Measurements from ENCODE around the gene FZD4. TPM values are rescaled to one million over a fixed set of nuclear protein-coding genes. Genes with fewer than 3 reads are reported as not detected.

Gene FZD4
- total RNA-seq, 1 experiment from 2014 or later, result 0.35 TPM

GRCh38 chr11:86898689-86899088 lies 56.5 kb downstream of the FZD4 start:
- intact Hi-C loops (cut with micrococcal nuclease), result no loop called here
- H3K27me3 Mint-ChIP-seq (ENCODE audit: insufficient read depth, unreplicated experiment), result no peaks in the 10 kb centered on the region
- no peaks in the 10 kb centered on the region for H3K9me3 Mint-ChIP-seq (ENCODE audit: unreplicated experiment)
- CTCF ChIA-PET, result interaction anchor here (0.6 to 1.5 kb wide), 3 partner anchors 21 to 39 kb away, joined by 3 read pairs; no protein-coding TSS in a partner anchor
- no peak overlapping the region for H3K4me3 Mint-ChIP-seq (ENCODE audit: unreplicated experiment)
- H3K36me3 Mint-ChIP-seq (ENCODE audit: insufficient read depth, unreplicated experiment), result no peaks in the 10 kb centered on the region
- peaks cover 5% of the 10 kb centered on the region for H3K4me1 Mint-ChIP-seq (ENCODE audit: insufficient read depth, unreplicated experiment)
- no peak overlapping the region for H3K27ac Mint-ChIP-seq (ENCODE audit: low read depth, unreplicated experiment)
- no peak for TF ChIP-seq CTCF (IDR thresholded peaks at IDR 0.05; ENCODE audit: unreplicated experiment)
- no TSS peak for BruUV-seq (replicated peaks)
- POLR2A ChIA-PET, result no interaction called here
- no peak for DNase-seq (ENCODE audit: unreplicated experiment)

GRCh38 chr11:86896441-86896841 lies 58.8 kb downstream of the FZD4 start:
- no peak overlapping the region for H3K27ac Mint-ChIP-seq (ENCODE audit: low read depth, unreplicated experiment)
- TF ChIP-seq CTCF (IDR thresholded peaks at IDR 0.05; ENCODE audit: unreplicated experiment), result no peak
- ChIA-PET POLR2A (no interaction called here), CTCF (interaction anchor here (0.6 to 1.0 kb wide), 4 partner anchors 22 to 383 kb away, joined by 3 to 5 read pairs (median 5); no protein-coding TSS in a partner anchor)
- peaks cover 5% of the 10 kb centered on the region for H3K4me1 Mint-ChIP-seq (ENCODE audit: insufficient read depth, unreplicated experiment)
- intact Hi-C loops (cut with micrococcal nuclease), result no loop called here
- no peak overlapping the region for H3K4me3 Mint-ChIP-seq (ENCODE audit: unreplicated experiment)
- H3K36me3 Mint-ChIP-seq (ENCODE audit: insufficient read depth, unreplicated experiment), result no peaks in the 10 kb centered on the region
- no TSS peak for BruUV-seq (replicated peaks)
- no peaks in the 10 kb centered on the region for H3K9me3 Mint-ChIP-seq (ENCODE audit: unreplicated experiment)
- H3K27me3 Mint-ChIP-seq (ENCODE audit: insufficient read depth, unreplicated experiment), result no peaks in the 10 kb centered on the region
- no peak for DNase-seq (ENCODE audit: unreplicated experiment)

Other genes starting within 250 kb of the FZD4 start
- gene PRSS23, start 154.9 kb downstream of the FZD4 start, total RNA-seq (2022), result 9.8 and 13.8 TPM in 2 replicates
- gene TMEM135, start 82.5 kb upstream of the FZD4 start, total RNA-seq (2022), result 10.7 and 17.4 TPM in 2 replicates